ENCODE measurements around the gene GNG12. TPM values are rescaled to one million over a fixed set of nuclear protein-coding genes. Genes with fewer than 3 reads are reported as not detected.
A peak's percentile ranks its signal among the peaks of the same experiment; 100 is the strongest.

Gene GNG12
- total and polyA plus RNA-seq, 2 experiments from 2014 or later: 25.4 to 33.9 TPM

- TF ChIP-seq CTCF (IDR thresholded peaks at IDR 0.05; ENCODE audit: low read depth, low read length): no peak
- H3K27me3 ChIP-seq: peaks cover 2% of the 10 kb centered on the region
- no peak overlapping the region for H3K4me3 ChIP-seq
- H3K27ac ChIP-seq: no peak overlapping the region
- no peaks in the 10 kb centered on the region for H3K4me1 ChIP-seq (ENCODE audit: low read depth)
- no peaks in the 10 kb centered on the region for H3K36me3 ChIP-seq
- DNase-seq (ENCODE audit: low read depth in 1 of 2, low spot score in 1 of 2): no peak
- peaks cover 3% of the 10 kb centered on the region for H3K9me3 ChIP-seq (ENCODE audit: low read depth)
Measured at GRCh38 chr1:67856921-67857320, 23.7 kb upstream of the GNG12 start.

- H3K27me3 ChIP-seq: peaks cover 2% of the 10 kb centered on the region
- no peaks in the 10 kb centered on the region for H3K4me1 ChIP-seq (ENCODE audit: low read depth)
- H3K4me3 ChIP-seq: no peak overlapping the region
- no peak for TF ChIP-seq CTCF (IDR thresholded peaks at IDR 0.05; ENCODE audit: low read depth, low read length)
- H3K27ac ChIP-seq: no peak overlapping the region
- peak in 1 of 2 donors; percentile 26 for DNase-seq (ENCODE audit: low read depth in 1 of 2, low spot score in 1 of 2)
- no peaks in the 10 kb centered on the region for H3K36me3 ChIP-seq
- H3K9me3 ChIP-seq (ENCODE audit: low read depth): peaks cover 3% of the 10 kb centered on the region
Measured at GRCh38 chr1:67855961-67856360, 22.7 kb upstream of the GNG12 start.

- no peak for TF ChIP-seq CTCF (IDR thresholded peaks at IDR 0.05; ENCODE audit: low read depth, low read length)
- Histone ChIP-seq H3K27ac (no peak overlapping the region), H3K36me3 (no peaks in the 10 kb centered on the region), H3K4me3 (no peak overlapping the region), H3K9me3 (ENCODE audit: low read depth) (peaks cover 3% of the 10 kb centered on the region), H3K27me3 (peaks cover 2% of the 10 kb centered on the region), H3K4me1 (ENCODE audit: low read depth) (no peaks in the 10 kb centered on the region)
- DNase-seq (ENCODE audit: low read depth in 1 of 2, low spot score in 1 of 2): no peak
Measured at GRCh38 chr1:67855444-67855843, 22.2 kb upstream of the GNG12 start.

GRCh38 chr1:67853704-67854103, 20.4 kb upstream of the GNG12 start:
- Histone ChIP-seq H3K36me3 (no peaks in the 10 kb centered on the region), H3K9me3 (ENCODE audit: low read depth) (no peaks in the 10 kb centered on the region), H3K4me3 (no peak overlapping the region), H3K4me1 (ENCODE audit: low read depth) (no peaks in the 10 kb centered on the region), H3K27ac (no peak overlapping the region), H3K27me3 (peaks cover 2% of the 10 kb centered on the region)
- TF ChIP-seq CTCF (IDR thresholded peaks at IDR 0.05; ENCODE audit: low read depth, low read length): peak; percentile 98
- DNase-seq (ENCODE audit: low read depth in 1 of 2, low spot score in 1 of 2): peak; percentile 78 to 89

GRCh38 chr1:67851800-67852199, 18.5 kb upstream of the GNG12 start:
- no peak for TF ChIP-seq CTCF (IDR thresholded peaks at IDR 0.05; ENCODE audit: low read depth, low read length)
- peaks cover 2% of the 10 kb centered on the region for H3K27me3 ChIP-seq
- H3K9me3 ChIP-seq (ENCODE audit: low read depth): no peaks in the 10 kb centered on the region
- DNase-seq (ENCODE audit: low read depth in 1 of 2, low spot score in 1 of 2): no peak
- no peaks in the 10 kb centered on the region for H3K36me3 ChIP-seq
- no peak overlapping the region for H3K4me3 ChIP-seq
- no peaks in the 10 kb centered on the region for H3K4me1 ChIP-seq (ENCODE audit: low read depth)
- no peak overlapping the region for H3K27ac ChIP-seq

- H3K9me3 ChIP-seq (ENCODE audit: low read depth): no peaks in the 10 kb centered on the region
- no peaks in the 10 kb centered on the region for H3K36me3 ChIP-seq
- no peak overlapping the region for H3K27ac ChIP-seq
- H3K27me3 ChIP-seq: peaks cover 2% of the 10 kb centered on the region
- no peaks in the 10 kb centered on the region for H3K4me1 ChIP-seq (ENCODE audit: low read depth)
- no peak for TF ChIP-seq CTCF (IDR thresholded peaks at IDR 0.05; ENCODE audit: low read depth, low read length)
- DNase-seq (ENCODE audit: low read depth in 1 of 2, low spot score in 1 of 2): peak in 1 of 2 donors; percentile 88
- H3K4me3 ChIP-seq: no peak overlapping the region
Measured at GRCh38 chr1:67850611-67851075, 17.4 kb upstream of the GNG12 start.

All from cardiac muscle cell (in vitro differentiated cells and primary cell).